Loucy (cell line): ENCODE data around the gene LTA.

Experiments used
- H2AFZ ChIP-seq: fragments of 200-600 bp; sonication (generic); 2 replicates; pipeline ENCODE4 v1.6.0; 2016; ENCODE audit warnings: antibody characterized with exemption, mild to moderate bottlenecking, low read length, moderate library complexity
- H3F3A ChIP-seq: fragments of 200-600 bp; 2 replicates; pipeline ENCODE4 v1.6.0; 2016; ENCODE audit warnings: antibody characterized with exemption, low read depth, mild to moderate bottlenecking
- H3K27me3 ChIP-seq: fragments of 200-600 bp; sonication (generic); 2 replicates; pipeline ENCODE4 v1.6.1; 2014; ENCODE audit warnings: low read length, mild to moderate bottlenecking; ENCODE audit not compliant: insufficient read depth, poor library complexity, severe bottlenecking
- H3K36me3 ChIP-seq: fragments of 200-600 bp; sonication (generic); 2 replicates; pipeline ENCODE4 v1.6.1; 2016; ENCODE audit warnings: low read length; ENCODE audit not compliant: insufficient read depth
- H3K4me1 ChIP-seq: fragments of 200-600 bp; sonication (generic); 2 replicates; pipeline ENCODE4 v1.5.1; 2014; ENCODE audit warnings: low read length, mild to moderate bottlenecking; ENCODE audit not compliant: insufficient read depth, poor library complexity, severe bottlenecking
- H3K4me2 ChIP-seq: fragments of 200-600 bp; sonication (generic); 2 replicates; pipeline ENCODE4 v1.6.0; 2014; ENCODE audit warnings: antibody characterized with exemption, low read length, low read depth, mild to moderate bottlenecking; ENCODE audit not compliant: poor library complexity, severe bottlenecking
- H3K4me3 ChIP-seq: fragments of 200-600 bp; sonication (generic); 2 replicates; pipeline ENCODE4 v1.5.1; 2014; ENCODE audit warnings: low read length, mild to moderate bottlenecking, mixed read lengths; ENCODE audit not compliant: poor library complexity, severe bottlenecking
- H3K79me2 ChIP-seq: fragments of 200-600 bp; sonication (generic); 2 replicates; pipeline ENCODE4 v1.6.1; 2014; ENCODE audit warnings: low read length; ENCODE audit not compliant: insufficient read depth
- H3K9ac ChIP-seq: fragments of 200-600 bp; sonication (generic); 2 replicates; pipeline ENCODE4 v1.6.0; 2014; ENCODE audit warnings: mild to moderate bottlenecking, low read depth, low read length, moderate library complexity; ENCODE audit not compliant: poor library complexity, severe bottlenecking
- H3K9me2 ChIP-seq: fragments of 200-600 bp; sonication (generic); replicated peaks from 2 replicates; pipeline ENCODE4 v1.6.1; 2016; ENCODE audit warnings: low read depth, low read length, mixed read lengths
- H3K9me3 ChIP-seq: fragments of 200-600 bp; sonication (generic); 2 replicates; pipeline ENCODE4 v1.6.1; 2014; ENCODE audit warnings: mild to moderate bottlenecking, antibody characterized with exemption, low read length, low read depth; ENCODE audit not compliant: insufficient read depth
- H4K20me1 ChIP-seq: fragments of 200-600 bp; sonication (generic); 2 replicates; pipeline ENCODE4 v1.6.0; 2014; ENCODE audit warnings: antibody characterized with exemption, low read length, mild to moderate bottlenecking; ENCODE audit not compliant: insufficient read depth, poor library complexity, severe bottlenecking
- EZH2phosphoT487 ChIP-seq: fragments of 200-600 bp; IDR thresholded peaks from 2 replicates; pipeline ENCODE4 v1.6.1; 2018; ENCODE audit warnings: antibody characterized with exemption, mild to moderate bottlenecking, moderate library complexity, borderline replicate concordance
- TF ChIP-seq, protein P1 (sequence below): fragments of 200-600 bp; sonication (generic); conservative IDR thresholded peaks from 2 replicates; pipeline ENCODE4 v1.5.1; 2014; ENCODE audit warnings: mild to moderate bottlenecking, antibody characterized with exemption, low read length

LTA gene

DNA sequence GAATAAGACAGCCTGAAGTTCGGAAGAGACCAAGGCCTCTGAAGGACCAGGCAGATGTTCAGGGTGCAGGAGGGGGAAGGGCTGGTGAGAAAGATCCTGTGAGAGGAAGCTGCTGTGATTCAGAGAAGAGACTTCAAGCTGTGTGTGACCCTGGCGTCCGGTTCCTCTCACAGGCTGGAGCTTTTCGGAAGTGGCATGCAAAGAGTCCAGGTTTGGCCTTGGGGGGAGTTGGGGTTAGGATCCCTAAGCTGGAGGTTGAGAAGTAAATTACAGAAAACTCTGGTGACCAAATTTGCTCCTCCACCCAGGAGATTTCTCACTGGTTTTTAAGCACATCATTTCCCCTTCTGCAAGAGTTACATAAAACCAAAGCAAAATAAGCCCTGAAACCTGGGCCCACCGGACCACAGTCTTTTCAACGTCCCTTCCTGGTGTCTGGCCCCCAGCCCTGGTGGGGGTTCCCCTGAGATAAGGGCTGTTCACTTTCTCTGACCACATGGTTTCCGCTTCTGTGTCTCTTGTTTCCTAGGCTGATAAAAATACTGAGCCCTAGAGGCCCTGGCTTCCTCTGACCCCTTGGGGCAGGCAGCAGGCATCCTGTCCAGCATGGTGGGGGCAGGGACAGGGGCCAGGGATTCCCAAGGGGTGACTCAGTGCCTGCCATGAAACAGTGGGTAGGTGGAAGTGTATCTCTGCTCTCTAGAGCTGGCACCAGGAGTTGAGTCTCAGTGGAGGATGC, 12.0 kb upstream of the LTA start:
- 0 out of 2 replicates have a peak, but pooled peaks have one; percentile 12 for TF ChIP-seq EZH2phosphoT487
- TF ChIP-seq, protein P1, sequence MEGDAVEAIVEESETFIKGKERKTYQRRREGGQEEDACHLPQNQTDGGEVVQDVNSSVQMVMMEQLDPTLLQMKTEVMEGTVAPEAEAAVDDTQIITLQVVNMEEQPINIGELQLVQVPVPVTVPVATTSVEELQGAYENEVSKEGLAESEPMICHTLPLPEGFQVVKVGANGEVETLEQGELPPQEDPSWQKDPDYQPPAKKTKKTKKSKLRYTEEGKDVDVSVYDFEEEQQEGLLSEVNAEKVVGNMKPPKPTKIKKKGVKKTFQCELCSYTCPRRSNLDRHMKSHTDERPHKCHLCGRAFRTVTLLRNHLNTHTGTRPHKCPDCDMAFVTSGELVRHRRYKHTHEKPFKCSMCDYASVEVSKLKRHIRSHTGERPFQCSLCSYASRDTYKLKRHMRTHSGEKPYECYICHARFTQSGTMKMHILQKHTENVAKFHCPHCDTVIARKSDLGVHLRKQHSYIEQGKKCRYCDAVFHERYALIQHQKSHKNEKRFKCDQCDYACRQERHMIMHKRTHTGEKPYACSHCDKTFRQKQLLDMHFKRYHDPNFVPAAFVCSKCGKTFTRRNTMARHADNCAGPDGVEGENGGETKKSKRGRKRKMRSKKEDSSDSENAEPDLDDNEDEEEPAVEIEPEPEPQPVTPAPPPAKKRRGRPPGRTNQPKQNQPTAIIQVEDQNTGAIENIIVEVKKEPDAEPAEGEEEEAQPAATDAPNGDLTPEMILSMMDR, result no peak
- peaks cover 81% of the 10 kb centered on the region for H3K4me1 ChIP-seq
- peak overlapping the region; percentile 60 for H3K4me3 ChIP-seq
- H3K9me2 ChIP-seq, result no peaks in the 10 kb centered on the region
- peaks cover 29% of the 10 kb centered on the region; the same call in 1 of the 2 replicates for H3K79me2 ChIP-seq
- H3K36me3 ChIP-seq, result peaks cover 3% of the 10 kb centered on the region; the same call in 1 of the 2 replicates
- peaks cover 15% of the 10 kb centered on the region for H3F3A ChIP-seq
- no peaks in the 10 kb centered on the region for H3K27me3 ChIP-seq
- peak overlapping the region; percentile 78 for H3K4me2 ChIP-seq
- H4K20me1 ChIP-seq, result no peaks in the 10 kb centered on the region
- no peak overlapping the region for H2AFZ ChIP-seq
- H3K9ac ChIP-seq, result peak overlapping the region; percentile 69
- no peaks in the 10 kb centered on the region for H3K9me3 ChIP-seq

DNA sequence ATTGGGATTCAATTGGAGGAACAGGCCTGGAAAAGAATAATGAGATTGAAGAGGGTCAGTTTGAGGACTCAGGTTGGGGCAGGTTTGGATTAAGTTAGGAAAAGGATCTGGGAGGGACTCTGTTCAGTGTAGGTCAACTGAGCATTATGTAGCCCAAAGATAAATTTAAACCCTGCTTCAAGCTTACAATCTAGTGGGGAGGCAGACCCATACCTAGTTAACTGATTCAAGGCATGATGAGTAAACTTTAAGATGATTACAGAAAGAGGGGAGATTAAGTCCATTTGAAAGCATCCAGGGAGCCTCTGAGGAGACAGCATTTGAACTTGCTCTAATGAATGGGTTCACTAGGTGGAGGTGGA, 11.4 kb upstream of the LTA start:
- H3K27me3 ChIP-seq, result no peaks in the 10 kb centered on the region
- H3K9me3 ChIP-seq, result no peaks in the 10 kb centered on the region
- H3K9ac ChIP-seq, result peak overlapping the region; percentile 69
- peak overlapping the region; percentile 78 for H3K4me2 ChIP-seq
- no peaks in the 10 kb centered on the region for H3K9me2 ChIP-seq
- H3K4me3 ChIP-seq, result peak overlapping the region; percentile 60
- H2AFZ ChIP-seq, result no peak overlapping the region
- H4K20me1 ChIP-seq, result no peaks in the 10 kb centered on the region
- H3F3A ChIP-seq, result peaks cover 15% of the 10 kb centered on the region
- H3K36me3 ChIP-seq, result peaks cover 3% of the 10 kb centered on the region; the same call in 1 of the 2 replicates
- H3K79me2 ChIP-seq, result peaks cover 29% of the 10 kb centered on the region; the same call in 1 of the 2 replicates
- H3K4me1 ChIP-seq, result peaks cover 81% of the 10 kb centered on the region
- TF ChIP-seq EZH2phosphoT487, result no peak
- TF ChIP-seq, protein P1, result no peak

DNA sequence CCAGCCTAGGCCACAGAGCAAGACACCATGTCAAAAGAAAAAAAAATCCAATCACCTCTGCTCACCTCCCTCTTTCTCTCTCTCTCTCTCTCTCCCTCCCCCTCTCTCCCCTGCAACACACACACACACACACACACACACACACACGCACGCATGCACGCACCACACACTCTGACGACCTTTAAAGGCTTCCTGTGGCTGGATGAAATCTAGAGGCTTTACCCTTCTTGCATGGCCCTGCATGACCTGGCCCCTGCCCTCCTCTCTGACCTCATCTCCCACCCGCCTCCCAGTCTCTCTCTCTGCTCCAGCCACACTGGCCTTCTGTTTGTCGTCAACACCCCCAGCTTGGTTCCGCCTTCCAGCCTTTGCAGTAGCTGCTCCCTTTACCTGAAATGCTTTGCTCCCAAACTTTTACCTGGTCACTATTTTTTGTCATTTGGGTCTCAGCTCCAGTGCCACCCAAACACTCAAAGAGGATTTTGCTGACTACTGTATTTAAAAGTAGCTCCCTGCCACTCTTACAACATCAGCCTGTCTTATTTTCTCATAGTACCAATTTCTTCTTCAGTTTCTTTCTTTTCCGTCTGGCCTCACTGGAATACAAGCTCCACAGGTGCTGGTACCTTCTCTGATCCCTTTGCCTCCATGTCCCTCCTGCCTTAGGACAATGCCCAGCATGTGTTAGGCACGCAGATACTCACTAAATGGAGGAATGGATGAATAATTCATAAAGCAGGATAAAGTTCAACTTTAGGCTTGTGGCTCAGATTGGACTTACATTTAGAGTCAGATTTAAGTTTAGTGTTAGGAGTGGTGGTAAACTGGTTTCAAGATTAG, 4.3 kb upstream of the LTA start:
- H3K27me3 ChIP-seq, result no peaks in the 10 kb centered on the region
- peaks cover 69% of the 10 kb centered on the region for H3K4me1 ChIP-seq
- H3K79me2 ChIP-seq, result no peaks in the 10 kb centered on the region
- no peaks in the 10 kb centered on the region for H3K9me3 ChIP-seq
- no peak for TF ChIP-seq EZH2phosphoT487
- TF ChIP-seq, protein P1, result no peak
- H3K4me2 ChIP-seq, result peak overlapping the region; percentile 39
- H3K9ac ChIP-seq, result peak overlapping the region; percentile 6
- H4K20me1 ChIP-seq, result no peaks in the 10 kb centered on the region
- no peak overlapping the region for H2AFZ ChIP-seq
- 0 out of 2 replicates have a peak, but pooled peaks cover 3% of the 10 kb centered on the region for H3F3A ChIP-seq
- no peaks in the 10 kb centered on the region for H3K36me3 ChIP-seq
- H3K4me3 ChIP-seq, result no peak overlapping the region
- H3K9me2 ChIP-seq, result no peaks in the 10 kb centered on the region
